D721Med (cell line): ENCODE measurements around the gene PPARA.

Experiments used
- DNase-seq: peaks from one replicate; pipeline ENCODE4 v3.0.0; 2011; ENCODE audit warnings: low spot score; ENCODE audit not compliant: insufficient read length
- FAIRE-seq: peaks from 2 replicates; lab custom pipeline; 2011; peaks lifted over from hg19 to GRCh38; lab: Jason Lieb, UNC
- TF ChIP-seq, protein P1 (sequence below): IDR thresholded peaks from 2 replicates; pipeline ENCODE4 v1.5.1; 2012; ENCODE audit warnings: mild to moderate bottlenecking, control low read depth; ENCODE audit not compliant: insufficient read depth; ENCODE audit errors: missing control alignments

The PPARA gene

DNA sequence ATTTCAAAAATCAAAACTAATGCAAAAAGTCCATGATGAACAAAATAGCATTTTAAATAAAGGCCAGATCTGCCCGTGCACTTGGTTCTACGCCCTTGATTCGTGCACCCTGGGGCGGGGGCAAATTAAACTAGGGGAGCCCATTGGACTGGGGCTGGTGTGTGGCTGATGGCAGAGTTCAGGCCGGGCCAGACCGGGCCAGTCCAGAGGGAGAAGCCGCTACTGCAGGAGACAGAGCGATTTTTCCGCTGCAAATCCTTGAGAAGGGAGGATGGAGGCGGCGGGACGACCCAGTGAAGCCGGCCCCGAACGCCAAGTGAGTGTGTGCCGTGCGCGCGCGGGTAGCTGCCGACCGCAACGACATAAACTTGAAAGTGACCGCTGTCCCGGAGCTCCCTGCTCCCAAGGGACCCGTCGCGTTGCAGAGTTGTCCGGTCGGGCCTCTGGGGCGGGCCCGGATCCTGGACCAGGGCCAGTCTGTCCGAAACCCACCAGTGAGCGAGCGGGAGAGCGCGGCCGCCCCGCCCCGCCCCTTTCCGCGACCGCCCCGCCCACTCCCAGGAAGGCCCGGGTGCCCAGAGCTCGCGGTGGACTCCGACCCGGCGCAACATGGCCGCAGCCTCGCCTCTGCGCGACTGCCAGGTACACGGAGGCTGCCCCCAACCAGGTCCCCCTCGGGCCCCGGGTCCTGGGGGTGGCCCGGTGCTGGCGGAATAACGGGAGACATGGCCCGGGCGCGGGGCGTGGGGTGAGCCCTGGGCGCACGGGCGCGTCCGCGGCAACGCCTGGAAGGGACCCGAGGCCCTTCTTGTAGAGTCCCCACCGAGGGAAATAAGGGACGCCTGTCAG, 117.3 kb downstream of the PPARA start, which contains the start of gene TTC38:
Gene TTC38, plus strand, starts transcription at position 578 of the 849 bp plus-strand sequence. Its CDS starts 32 bp downstream, at position 610.
- TF ChIP-seq, protein P1, sequence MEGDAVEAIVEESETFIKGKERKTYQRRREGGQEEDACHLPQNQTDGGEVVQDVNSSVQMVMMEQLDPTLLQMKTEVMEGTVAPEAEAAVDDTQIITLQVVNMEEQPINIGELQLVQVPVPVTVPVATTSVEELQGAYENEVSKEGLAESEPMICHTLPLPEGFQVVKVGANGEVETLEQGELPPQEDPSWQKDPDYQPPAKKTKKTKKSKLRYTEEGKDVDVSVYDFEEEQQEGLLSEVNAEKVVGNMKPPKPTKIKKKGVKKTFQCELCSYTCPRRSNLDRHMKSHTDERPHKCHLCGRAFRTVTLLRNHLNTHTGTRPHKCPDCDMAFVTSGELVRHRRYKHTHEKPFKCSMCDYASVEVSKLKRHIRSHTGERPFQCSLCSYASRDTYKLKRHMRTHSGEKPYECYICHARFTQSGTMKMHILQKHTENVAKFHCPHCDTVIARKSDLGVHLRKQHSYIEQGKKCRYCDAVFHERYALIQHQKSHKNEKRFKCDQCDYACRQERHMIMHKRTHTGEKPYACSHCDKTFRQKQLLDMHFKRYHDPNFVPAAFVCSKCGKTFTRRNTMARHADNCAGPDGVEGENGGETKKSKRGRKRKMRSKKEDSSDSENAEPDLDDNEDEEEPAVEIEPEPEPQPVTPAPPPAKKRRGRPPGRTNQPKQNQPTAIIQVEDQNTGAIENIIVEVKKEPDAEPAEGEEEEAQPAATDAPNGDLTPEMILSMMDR, result no peak
- no peak for FAIRE-seq
- peak; percentile 73 for DNase-seq

DNA sequence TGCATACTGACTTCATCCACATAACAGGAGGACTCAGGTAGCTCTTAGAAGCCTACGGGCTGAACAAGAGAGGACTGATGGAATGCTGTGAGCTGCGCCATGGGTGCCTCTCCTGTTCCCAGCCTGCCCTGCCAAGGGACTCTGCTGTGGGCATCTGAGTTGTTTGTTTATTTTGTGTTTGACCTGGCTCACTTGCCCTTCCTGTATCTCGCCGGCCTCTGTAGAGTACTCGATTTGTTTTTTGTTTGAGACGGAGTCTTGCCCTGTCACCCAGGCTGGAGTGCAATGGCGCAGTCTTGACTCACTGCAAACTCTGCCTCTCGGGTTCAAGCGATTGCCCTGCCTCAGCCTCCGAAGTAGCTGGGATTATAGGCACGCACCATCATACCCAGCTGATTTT, 119.2 kb downstream of the PPARA start:
- no peak for FAIRE-seq

DNA sequence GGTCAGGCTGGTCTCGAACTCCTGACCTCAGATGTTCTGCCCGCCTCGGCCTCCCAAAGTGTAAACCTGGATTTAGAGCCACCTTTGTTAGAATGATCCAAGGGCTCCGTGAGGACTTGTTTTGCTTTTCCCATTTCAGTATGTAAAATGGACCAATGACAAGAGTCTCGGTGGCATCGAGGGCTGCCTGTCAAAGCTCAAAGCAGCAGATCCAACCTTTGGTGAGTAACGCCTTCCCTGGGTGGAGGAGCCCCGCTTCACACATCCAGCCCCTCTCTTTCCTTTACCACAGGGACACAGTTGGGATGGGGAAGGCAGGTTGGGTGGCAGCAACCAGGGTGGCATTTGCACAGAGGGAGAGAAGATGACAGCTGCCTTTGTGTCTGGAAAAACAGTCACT, 121.9 kb downstream of the PPARA start:
- no peak for DNase-seq
- TF ChIP-seq, protein P1, result no peak
- no peak for FAIRE-seq

More for the DNA sequence above, 119.2 kb downstream of the PPARA start:
- TF ChIP-seq, protein P1, result no peak
- DNase-seq, result no peak

DNA sequence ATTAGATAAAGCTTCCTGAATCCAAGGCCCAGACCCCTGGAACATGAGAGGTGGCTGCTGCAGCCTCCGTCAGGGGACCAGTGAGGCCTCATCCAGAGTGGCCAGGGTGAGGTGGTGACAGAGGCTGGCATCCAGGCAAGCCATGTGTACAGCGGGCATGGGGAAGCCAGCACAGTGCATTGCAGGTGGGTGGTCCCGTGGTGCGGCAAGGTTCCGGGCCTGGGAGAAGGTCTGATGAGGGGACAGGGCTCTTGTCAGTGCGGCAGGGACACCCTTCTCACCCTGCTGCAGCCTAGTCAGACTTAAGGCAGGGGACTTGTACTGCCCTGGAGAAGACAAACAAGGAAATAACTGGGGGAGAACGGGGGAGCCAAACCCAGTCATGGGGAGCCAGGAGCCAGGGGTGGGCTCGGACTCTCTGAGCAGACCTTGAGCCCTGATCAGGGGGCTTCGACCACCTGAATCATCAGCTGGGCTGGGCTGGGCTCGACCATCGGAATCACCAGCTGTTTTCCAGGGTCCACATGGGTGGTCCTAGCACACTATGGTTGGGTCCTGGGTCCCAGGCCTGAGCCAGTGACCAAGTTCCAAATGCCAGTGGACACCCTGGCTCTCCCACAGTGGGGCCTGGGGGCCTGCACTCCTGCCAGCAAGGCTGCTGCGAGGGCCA, 122.6 kb downstream of the PPARA start:
- no peak for DNase-seq
- no peak for FAIRE-seq
- TF ChIP-seq, protein P1, result no peak

DNA sequence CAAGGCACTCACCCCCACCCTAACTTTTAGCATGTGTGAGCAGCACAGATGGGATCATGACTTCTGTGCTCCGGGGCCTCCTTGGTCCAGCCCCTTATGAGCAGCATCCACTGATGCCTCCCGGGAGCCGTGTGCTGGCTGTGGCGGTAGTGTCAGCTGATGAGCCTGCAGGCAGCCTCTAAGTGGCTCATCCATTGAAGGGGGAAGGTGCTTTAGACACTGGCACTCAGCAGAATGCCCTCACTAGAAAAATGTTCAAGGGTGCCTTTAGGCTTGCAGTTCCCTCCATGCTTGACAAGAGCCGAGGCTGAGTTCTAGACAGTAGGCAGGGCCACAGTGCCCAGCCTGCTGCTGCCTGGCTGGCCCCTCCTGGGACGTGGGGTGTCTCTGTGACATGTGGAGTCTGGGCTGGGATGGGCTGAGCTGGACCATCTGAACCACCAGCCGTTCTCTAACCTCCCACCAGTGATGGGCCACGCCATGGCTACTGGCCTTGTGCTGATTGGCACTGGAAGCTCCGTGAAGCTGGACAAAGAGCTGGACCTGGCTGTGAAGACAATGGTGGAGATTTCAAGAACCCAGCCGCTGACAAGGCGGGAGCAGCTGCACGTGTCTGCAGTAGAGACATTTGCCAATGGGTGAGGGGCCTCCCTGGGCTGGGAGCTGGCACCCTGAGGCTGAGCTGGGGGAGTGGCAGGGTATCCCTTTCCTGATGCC, 123.3 kb downstream of the PPARA start:
- DNase-seq (no peak), FAIRE-seq (no peak)
- TF ChIP-seq, protein P1, result no peak

DNA sequence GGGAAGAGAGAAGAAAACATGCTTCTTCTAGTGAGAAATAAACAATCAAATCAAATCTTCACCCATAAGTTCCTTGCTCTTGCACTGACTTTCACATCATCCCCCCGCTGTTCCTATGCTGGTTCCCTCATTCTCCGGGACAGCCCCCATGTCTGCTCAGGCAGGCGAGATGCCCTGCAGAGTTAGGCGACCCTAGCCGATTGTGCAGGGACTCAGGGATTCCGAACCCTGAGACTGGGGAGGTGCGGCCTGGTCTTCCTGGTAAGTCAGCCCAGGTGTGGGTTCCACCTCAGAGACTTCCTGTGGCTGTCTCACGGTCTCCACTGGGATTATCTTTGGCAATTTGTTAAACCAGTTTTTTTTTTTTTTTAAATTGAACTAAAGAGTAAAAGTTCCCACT, 124.1 kb downstream of the PPARA start:
- TF ChIP-seq, protein P1, result no peak
- DNase-seq (no peak), FAIRE-seq (no peak)
